HCT116 (cell line): ENCODE measurements around the gene SEMA5B. TPM values are rescaled to one million over a fixed set of nuclear protein-coding genes. Genes with fewer than 3 reads are reported as not detected.

Experiments used
- ATAC-seq: fragments of 200-7000 bp; cut with Tn5 transposase; 2 replicates; pipeline ENCODE4 v1.9.1; 2020; ENCODE audit warnings: mild to moderate bottlenecking, moderate library complexity
- BruUV-seq: library from RNA; stranded (reverse); fragments of 400-500 nt; replicated peaks from 2 replicates; lab custom pipeline; 2021; lab: Mats Ljungman, UMichigan
- CTCF ChIA-PET: fragments of 300-600 bp; sonication (Branson Sonifier 250); formaldehyde crosslinking; loops from one replicate; lab custom pipeline; 2021; ENCODE audit warnings: antibody characterized with exemption; lab: Charles Lee
- POLR2A ChIA-PET: fragments of 300-600, 350-600 bp; sonication (Branson Sonifier 250); formaldehyde crosslinking; loops from one replicate; lab custom pipeline; 2021; ENCODE audit warnings: antibody characterized with exemption; lab: Charles Lee
- RAD21 ChIA-PET, 2 experiments: fragments of 300-600 bp; sonication (Branson Sonifier 250); formaldehyde crosslinking; loops; one replicate each; lab custom pipeline; 2023; ENCODE audit warnings: low total read pairs in 2 of 2; ENCODE audit not compliant: uncharacterized antibody in 2 of 2, unreplicated experiment in 2 of 2, low non-redundant PET in 1 of 2; lab: Charles Lee
- DNase-seq: peaks from one replicate; pipeline ENCODE4 v3.0.0-alpha.2; 2010; ENCODE audit warnings: low read depth, low spot score
- H2AFZ ChIP-seq: fragments of 200-600 bp; shearing (Covaris generic), sonication (generic); 2 replicates; pipeline ENCODE4 v1.6.1; 2017; ENCODE audit warnings: low read depth, mixed run types, mixed read lengths, antibody characterized with exemption, low read length; ENCODE audit not compliant: poor library complexity, severe bottlenecking
- H3K27ac ChIP-seq: 2 replicates; pipeline ENCODE4 v1.5.1; 2012; ENCODE audit warnings: low read depth, low read length
- H3K27me3 ChIP-seq: fragments of 200-600 bp; sonication (generic); 2 replicates; pipeline ENCODE4 v1.6.1; 2016; ENCODE audit warnings: mixed run types, low read length, mixed read lengths; ENCODE audit not compliant: insufficient read depth
- H3K36me3 ChIP-seq, 2 experiments: fragments of 200-500 bp in 1 of 2; fragments of 200-600 bp in 1 of 2; sonication (Bioruptor generic) in 1 of 2; sonication (generic) in 1 of 2; 2 replicates each; pipeline versions ENCODE4 v1.5.1 to v1.6.1; 2014 to 2016; ENCODE audit warnings: low read length in 2 of 2, inconsistent platforms in 1 of 2, mixed read lengths in 1 of 2, mixed run types in 1 of 2; ENCODE audit not compliant: insufficient read depth in 2 of 2, control insufficient read depth in 1 of 2
- H3K4me1 ChIP-seq, 2 experiments: fragments of 200-600 bp in 1 of 2; sonication (generic) in 1 of 2; 2 replicates each; pipeline versions ENCODE4 v1.5.1 to v1.6.1; 2012 to 2017; ENCODE audit warnings: low read length in 2 of 2, inconsistent platforms in 1 of 2, mild to moderate bottlenecking in 1 of 2, mixed read lengths in 1 of 2, mixed run types in 1 of 2, moderate library complexity in 1 of 2; ENCODE audit not compliant: insufficient read depth in 2 of 2, control insufficient read depth in 1 of 2
- H3K4me2 ChIP-seq: fragments of 200-600 bp; sonication (generic); 2 replicates; pipeline ENCODE4 v1.6.1; 2017; ENCODE audit warnings: mixed run types, low read length, mixed read lengths
- H3K4me3 ChIP-seq, 2 experiments: fragments of 200-600 bp in 1 of 2; sonication (generic) in 1 of 2; replicated peaks in 1 of 2; 2 replicates each; pipeline ENCODE4 v1.5.1; 2011 to 2016; ENCODE audit warnings: low read length in 2 of 2, control low read depth in 1 of 2, low read depth in 1 of 2, mild to moderate bottlenecking in 1 of 2, mixed read lengths in 1 of 2, mixed run types in 1 of 2
- H3K79me2 ChIP-seq: fragments of 200-600 bp; sonication (generic); 2 replicates; pipeline ENCODE4 v1.6.1; 2017; ENCODE audit warnings: mild to moderate bottlenecking, mixed run types, low read length, moderate library complexity, mixed read lengths; ENCODE audit not compliant: insufficient read depth
- H3K9ac ChIP-seq: fragments of 200-600 bp; sonication (generic); 2 replicates; pipeline ENCODE4 v1.6.1; 2016; ENCODE audit warnings: low read length, mixed read lengths
- H3K9me2 ChIP-seq: fragments of 200-600 bp; sonication (generic), shearing (Covaris generic); 2 replicates; pipeline ENCODE4 v1.6.1; 2017; ENCODE audit warnings: mixed run types, mild to moderate bottlenecking, moderate library complexity; ENCODE audit not compliant: insufficient read depth
- H3K9me3 ChIP-seq, 2 experiments: fragments of 200-500 bp in 1 of 2; fragments of 200-600 bp in 1 of 2; sonication (Bioruptor generic) in 1 of 2; sonication (generic) in 1 of 2; 2 replicates each; pipeline ENCODE4 v1.6.1; 2014 to 2017; ENCODE audit warnings: low read length in 2 of 2, mixed read lengths in 2 of 2, inconsistent platforms in 1 of 2, low read depth in 1 of 2, mild to moderate bottlenecking in 1 of 2, mixed run types in 1 of 2, moderate library complexity in 1 of 2; ENCODE audit not compliant: control insufficient read depth in 1 of 2, insufficient read depth in 1 of 2
- H4K20me1 ChIP-seq: fragments of 200-600 bp; sonication (generic), shearing (Covaris generic); 2 replicates; pipeline ENCODE4 v1.6.1; 2017; ENCODE audit warnings: mixed run types, mild to moderate bottlenecking, moderate library complexity; ENCODE audit not compliant: insufficient read depth
- ATF3 ChIP-seq: IDR thresholded peaks from 2 replicates; pipeline ENCODE4 v1.6.1; 2012
- CEBPB ChIP-seq: IDR thresholded peaks from 2 replicates; pipeline ENCODE4 v1.6.1; 2012; ENCODE audit warnings: low read depth
- EZH2 ChIP-seq: fragments of 200-600 bp; sonication (generic); IDR thresholded peaks from 2 replicates; pipeline ENCODE4 v1.6.1; 2017; ENCODE audit warnings: antibody characterized with exemption, mixed run types
- JUND ChIP-seq: IDR thresholded peaks from 2 replicates; pipeline ENCODE4 v1.6.1; 2012
- MAX ChIP-seq: IDR thresholded peaks from 2 replicates; pipeline ENCODE4 v1.6.1; 2012
- POLR2A ChIP-seq: IDR thresholded peaks from 2 replicates; pipeline ENCODE4 v1.7.0; 2011; ENCODE audit warnings: borderline replicate concordance; ENCODE audit not compliant: insufficient read depth, insufficient read length; ENCODE audit errors: extremely low read depth
- POLR2AphosphoS5 ChIP-seq: IDR thresholded peaks from 2 replicates; pipeline ENCODE4 v1.6.1; 2011; ENCODE audit warnings: mild to moderate bottlenecking, low read depth, low read length, moderate library complexity
- RAD21 ChIP-seq: IDR thresholded peaks from 2 replicates; pipeline ENCODE4 v1.6.1; 2012; ENCODE audit warnings: low read depth, mild to moderate bottlenecking
- SP1 ChIP-seq: IDR thresholded peaks from 2 replicates; pipeline ENCODE4 v1.6.1; 2012; ENCODE audit warnings: low read depth
- SRF ChIP-seq: IDR thresholded peaks from 2 replicates; pipeline ENCODE4 v1.6.1; 2012; ENCODE audit warnings: low read depth
- TCF7L2 ChIP-seq: IDR thresholded peaks from 2 replicates; pipeline ENCODE4 v1.7.0; 2011; ENCODE audit warnings: borderline replicate concordance, inconsistent platforms; ENCODE audit not compliant: insufficient read depth, insufficient read length; ENCODE audit errors: extremely low read depth
- YY1 ChIP-seq: IDR thresholded peaks from 2 replicates; pipeline ENCODE4 v1.6.1; 2011; ENCODE audit warnings: low read length, low read depth, moderate library complexity, mild to moderate bottlenecking; ENCODE audit not compliant: insufficient replicate concordance; ENCODE audit errors: extremely low read depth
- ZBTB33 ChIP-seq: IDR thresholded peaks from 2 replicates; pipeline ENCODE4 v1.6.1; 2011; ENCODE audit warnings: mild to moderate bottlenecking, low read length, moderate library complexity; ENCODE audit not compliant: insufficient replicate concordance; ENCODE audit errors: extremely low read depth
- ZNF274 ChIP-seq: fragments of 200-500 bp; sonication (Bioruptor generic); IDR thresholded peaks from 2 replicates; pipeline ENCODE4 v1.6.1; 2014; ENCODE audit warnings: mild to moderate bottlenecking, low read depth, low read length, inconsistent platforms
- intact Hi-C: fragments of 100-400 bp; cut with micrococcal nuclease; formaldehyde crosslinking; loops from 2 replicates; pipeline ENCODE4 v1.10.0; 2022
- total RNA-seq: library from RNA; stranded (reverse); gene quantifications from one replicate; pipeline ENCODE4 v1.2.1, GENCODE V29; 2021; ENCODE audit not compliant: unreplicated experiment

SEMA5B gene
- total RNA-seq, 1 experiment from 2014 or later, result 0.15 TPM

DNA sequence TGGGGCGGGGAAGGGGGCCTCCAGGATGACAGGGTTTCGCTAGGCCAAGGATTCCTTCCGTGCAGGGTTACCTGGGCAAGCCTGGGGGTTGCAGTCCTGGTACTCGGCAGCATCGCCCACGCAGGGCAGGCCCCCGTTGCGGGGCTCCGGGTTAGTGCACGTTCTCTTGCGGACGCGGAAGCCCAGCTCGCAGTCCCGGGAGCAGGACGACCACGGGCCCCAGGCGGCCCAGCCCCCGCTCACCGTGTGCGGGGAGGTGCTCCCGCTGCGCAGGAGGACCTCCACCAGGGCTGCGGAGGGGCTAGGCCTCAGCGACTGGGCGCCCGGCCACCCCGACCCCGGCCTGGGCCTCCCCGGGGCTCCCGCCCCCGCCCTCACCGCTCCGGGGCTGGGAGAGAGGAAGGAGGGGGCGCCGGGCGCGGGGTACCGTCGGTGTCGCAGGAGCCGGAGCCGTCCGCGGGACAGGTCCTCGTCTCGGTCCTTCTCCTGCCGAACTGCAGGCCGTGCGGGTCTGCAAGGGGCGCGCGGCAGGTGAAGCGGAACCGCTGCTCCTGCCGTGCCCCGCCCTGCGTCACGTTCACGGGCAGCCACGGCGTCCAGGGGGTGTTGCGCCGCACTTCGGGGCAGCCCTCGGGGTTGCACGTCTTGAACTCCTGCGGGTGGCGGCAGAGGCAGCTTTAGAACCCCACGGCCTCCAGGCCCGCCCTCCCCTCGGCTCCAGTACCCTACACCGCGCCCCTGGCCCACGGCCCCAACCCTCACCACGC is 114.6 kb downstream of the SEMA5B start:
- ChIA-PET RAD21 (no interaction called here), CTCF (no interaction called here), POLR2A (no interaction called here)
- Histone ChIP-seq H4K20me1 (no peaks in the 10 kb centered on the region), H3K36me3 (no peaks in the 10 kb centered on the region), H3K79me2 (no peaks in the 10 kb centered on the region), H3K9me2 (no peaks in the 10 kb centered on the region), H3K9ac (no peak overlapping the region), H2AFZ (no peak overlapping the region), H3K27ac (no peak overlapping the region), H3K4me3 (no peak overlapping the region), H3K4me1 (no peaks in the 10 kb centered on the region), H3K27me3 (peaks cover 9% of the 10 kb centered on the region; the same call in 1 of the 2 replicates), H3K9me3 (no peaks in the 10 kb centered on the region), H3K4me2 (no peak overlapping the region)
- intact Hi-C loops, result no loop called here
- DNase-seq (no peak), ATAC-seq (no peak)
- TF ChIP-seq POLR2AphosphoS5 (no peak), CEBPB (no peak), EZH2 (no peak), YY1 (no peak), SP1 (no peak), SRF (no peak), POLR2A (no peak), RAD21 (no peak), ATF3 (no peak), ZNF274 (no peak), TCF7L2 (no peak)
- no TSS peak for BruUV-seq

DNA sequence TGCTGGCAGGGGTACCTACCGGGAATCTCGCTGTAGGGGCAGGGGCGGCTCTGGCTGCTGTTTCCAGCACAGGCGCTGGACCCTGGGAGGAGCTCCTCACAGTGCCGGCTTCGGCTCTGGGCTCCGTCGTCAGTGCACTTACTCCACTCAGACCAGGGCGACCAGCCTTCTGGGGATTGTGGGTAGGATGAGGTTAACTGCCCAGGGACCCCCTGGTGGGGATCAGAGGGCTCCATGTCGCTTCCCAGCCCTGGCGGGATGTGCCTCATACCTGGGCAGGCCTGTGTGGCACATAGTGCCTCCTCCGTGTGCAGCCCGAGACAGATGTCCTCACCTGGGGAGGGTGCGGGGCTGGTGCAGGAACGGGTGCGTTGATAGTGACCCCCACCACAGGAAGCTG is 115.7 kb downstream of the SEMA5B start:
- Histone ChIP-seq H3K36me3 (no peaks in the 10 kb centered on the region), H3K27me3 (no peaks in the 10 kb centered on the region), H3K9me2 (no peaks in the 10 kb centered on the region), H3K79me2 (no peaks in the 10 kb centered on the region), H3K27ac (no peak overlapping the region), H3K9ac (no peak overlapping the region), H3K4me2 (no peak overlapping the region), H3K4me3 (no peak overlapping the region), H3K4me1 (no peaks in the 10 kb centered on the region), H4K20me1 (no peaks in the 10 kb centered on the region), H3K9me3 (no peaks in the 10 kb centered on the region), H2AFZ (no peak overlapping the region)
- no peak for TF ChIP-seq CEBPB
- no peak for TF ChIP-seq MAX
- TF ChIP-seq POLR2A, result no peak
- no peak for TF ChIP-seq TCF7L2
- TF ChIP-seq ZBTB33, result no peak
- TF ChIP-seq RAD21, result no peak
- TF ChIP-seq JUND, result no peak
- CTCF ChIA-PET, result no interaction called here
- ATAC-seq (no peak), DNase-seq (no peak)
- POLR2A ChIA-PET, result no interaction called here
- intact Hi-C loops, result no loop called here
- RAD21 ChIA-PET, result no interaction called here
- BruUV-seq, result no TSS peak
